Measurements from ENCODE around the gene UXT.

DNA sequence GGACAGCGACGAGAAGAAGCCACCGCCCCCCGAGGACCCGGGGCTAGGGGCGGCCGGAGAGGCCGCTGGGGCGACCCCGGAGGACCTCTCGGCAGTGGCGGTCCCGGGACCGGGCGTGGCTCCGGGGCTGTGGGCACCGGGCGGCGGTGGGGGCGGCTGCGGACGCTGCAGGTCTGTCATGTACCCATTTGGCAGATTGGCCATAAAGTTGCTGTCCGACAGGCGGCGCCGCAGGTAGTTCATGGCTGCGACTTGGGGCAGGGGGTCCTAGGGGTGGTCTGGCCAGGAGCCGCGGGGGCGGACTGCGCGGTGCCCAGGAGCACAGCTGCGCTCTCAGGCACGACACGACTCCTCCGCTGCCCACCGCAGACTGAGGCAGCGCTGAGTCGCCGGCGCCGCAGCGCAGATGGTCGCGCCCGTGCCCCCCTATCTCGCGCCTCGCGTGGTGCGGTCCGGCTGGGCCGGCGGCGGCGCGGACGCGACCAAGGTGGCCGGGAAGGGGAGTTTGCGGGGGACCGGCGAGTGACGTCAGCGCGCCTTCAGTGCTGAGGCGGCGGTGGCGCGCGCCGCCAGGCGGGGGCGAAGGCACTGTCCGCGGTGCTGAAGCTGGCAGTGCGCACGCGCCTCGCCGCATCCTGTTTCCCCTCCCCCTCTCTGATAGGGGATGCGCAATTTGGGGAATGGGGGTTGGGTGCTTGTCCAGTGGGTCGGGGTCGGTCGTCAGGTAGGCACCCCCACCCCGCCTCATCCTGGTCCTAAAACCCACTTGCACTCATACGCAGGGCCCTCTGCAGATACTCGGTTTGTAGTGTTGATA lies 39.3 kb downstream of the UXT start, which contains the start of gene SYN1:
- TF ChIP-seq, protein P1, sequence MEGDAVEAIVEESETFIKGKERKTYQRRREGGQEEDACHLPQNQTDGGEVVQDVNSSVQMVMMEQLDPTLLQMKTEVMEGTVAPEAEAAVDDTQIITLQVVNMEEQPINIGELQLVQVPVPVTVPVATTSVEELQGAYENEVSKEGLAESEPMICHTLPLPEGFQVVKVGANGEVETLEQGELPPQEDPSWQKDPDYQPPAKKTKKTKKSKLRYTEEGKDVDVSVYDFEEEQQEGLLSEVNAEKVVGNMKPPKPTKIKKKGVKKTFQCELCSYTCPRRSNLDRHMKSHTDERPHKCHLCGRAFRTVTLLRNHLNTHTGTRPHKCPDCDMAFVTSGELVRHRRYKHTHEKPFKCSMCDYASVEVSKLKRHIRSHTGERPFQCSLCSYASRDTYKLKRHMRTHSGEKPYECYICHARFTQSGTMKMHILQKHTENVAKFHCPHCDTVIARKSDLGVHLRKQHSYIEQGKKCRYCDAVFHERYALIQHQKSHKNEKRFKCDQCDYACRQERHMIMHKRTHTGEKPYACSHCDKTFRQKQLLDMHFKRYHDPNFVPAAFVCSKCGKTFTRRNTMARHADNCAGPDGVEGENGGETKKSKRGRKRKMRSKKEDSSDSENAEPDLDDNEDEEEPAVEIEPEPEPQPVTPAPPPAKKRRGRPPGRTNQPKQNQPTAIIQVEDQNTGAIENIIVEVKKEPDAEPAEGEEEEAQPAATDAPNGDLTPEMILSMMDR (IDR thresholded peaks at IDR 0.05; ENCODE audit: extremely low read depth in 1 of 2, insufficient read depth in 1 of 2, low read depth in 1 of 2, low read length in 2 of 2): no peak
- TF ChIP-seq GATA2 (IDR thresholded peaks at IDR 0.05; ENCODE audit: insufficient read depth, insufficient read length, low read depth, low read length) (no peak), POLR2A (IDR thresholded peaks at IDR 0.05; ENCODE audit: low read depth, low read length) (no peak), EZH2 (IDR thresholded peaks at IDR 0.05; ENCODE audit: borderline replicate concordance, low read depth, low read length, severe bottlenecking) (no peak), JUN (IDR thresholded peaks at IDR 0.05; ENCODE audit: borderline replicate concordance, insufficient read depth, insufficient read length, low read depth) (no peak)

Data from endothelial cell of umbilical vein (primary cell).